CD14-positive monocyte (primary cell): ENCODE results near the gene HTR2B. TPM values are rescaled to one million over a fixed set of nuclear protein-coding genes. Genes with fewer than 3 reads are reported as not detected.

Experiments
- DNase-seq, 3 donors: peaks; one replicate each; pipeline ENCODE4 v3.0.0-alpha.2; 2011 to 2022
- H2AFZ ChIP-seq: 2 replicates; pipeline ENCODE4 v1.6.0; 2012; ENCODE audit warnings: mild to moderate bottlenecking, low read depth, low read length, inconsistent platforms; ENCODE audit not compliant: insufficient read depth, poor library complexity, severe bottlenecking
- H3K27ac ChIP-seq, 2 donors: 1 replicate in 1 of 2; 2 replicates in 1 of 2; pipeline ENCODE4 v1.5.1; 2012 to 2013; ENCODE audit warnings: low read length in 2 of 2, control low read depth in 1 of 2, inconsistent platforms in 1 of 2, low read depth in 1 of 2, mild to moderate bottlenecking in 1 of 2
- H3K27me3 ChIP-seq, 2 donors: one replicate each; pipeline versions ENCODE4 v1.6.0 to v1.6.1; 2011 to 2013; ENCODE audit warnings: low read length in 2 of 2; ENCODE audit not compliant: control insufficient read depth in 2 of 2, insufficient read depth in 2 of 2
- H3K36me3 ChIP-seq, 2 donors: replicated peaks in 1 of 2; 1 replicate in 1 of 2; 2 replicates in 1 of 2; pipeline versions ENCODE4 v1.5.1 to v1.6.1; 2012 to 2013; ENCODE audit warnings: low read length in 2 of 2, control low read depth in 1 of 2, inconsistent platforms in 1 of 2, mild to moderate bottlenecking in 1 of 2; ENCODE audit not compliant: insufficient read depth in 2 of 2, control insufficient read depth in 1 of 2
- H3K4me1 ChIP-seq, 2 donors: 1 replicate in 1 of 2; 2 replicates in 1 of 2; pipeline versions ENCODE4 v1.5.1 to v1.6.1; 2012 to 2013; ENCODE audit warnings: low read length in 2 of 2, control low read depth in 1 of 2, inconsistent platforms in 1 of 2, mild to moderate bottlenecking in 1 of 2, moderate library complexity in 1 of 2; ENCODE audit not compliant: insufficient read depth in 2 of 2, control insufficient read depth in 1 of 2
- H3K4me2 ChIP-seq: replicated peaks from 2 replicates; pipeline ENCODE3; 2012; ENCODE audit warnings: low read length, moderate library complexity, mild to moderate bottlenecking; ENCODE audit not compliant: poor library complexity, severe bottlenecking; ENCODE audit errors: extremely low read depth
- H3K4me3 ChIP-seq, 3 experiments: fragments of 200-600 bp in 1 of 3; sonication (generic) in 1 of 3; replicated peaks in 1 of 3; 1 replicate in 2 of 3; 2 replicates in 1 of 3; pipeline ENCODE4 v1.5.1; 2011 to 2013; ENCODE audit warnings: low read length in 3 of 3, mild to moderate bottlenecking in 3 of 3, control low read depth in 2 of 3, low read depth in 2 of 3, inconsistent platforms in 1 of 3, moderate library complexity in 1 of 3
- H3K79me2 ChIP-seq: 2 replicates; pipeline ENCODE4 v1.6.0; 2012; ENCODE audit warnings: mild to moderate bottlenecking, control low read depth, inconsistent platforms, low read length, moderate library complexity; ENCODE audit not compliant: insufficient read depth
- H3K9ac ChIP-seq: 2 replicates; pipeline ENCODE4 v1.6.0; 2017; ENCODE audit warnings: low read length, mild to moderate bottlenecking; ENCODE audit not compliant: insufficient read depth, poor library complexity, severe bottlenecking
- H3K9me3 ChIP-seq, 2 donors: replicated peaks in 1 of 2; 1 replicate in 1 of 2; 2 replicates in 1 of 2; pipeline versions ENCODE4 v1.5.1 to v1.6.1; 2012 to 2013; ENCODE audit warnings: low read length in 2 of 2, control low read depth in 1 of 2; ENCODE audit not compliant: control insufficient read depth in 1 of 2, insufficient read depth in 1 of 2
- H4K20me1 ChIP-seq: 2 replicates; pipeline ENCODE4 v1.6.0; 2012; ENCODE audit warnings: mild to moderate bottlenecking, low read length, control low read depth, moderate library complexity; ENCODE audit not compliant: insufficient read depth
- H3K27ac Mint-ChIP-seq, 7 donors: one replicate each; pipeline ENCODE4 v1.8.0; 2020; ENCODE audit warnings: mild to moderate bottlenecking in 7 of 7, mixed read lengths in 7 of 7, moderate library complexity in 6 of 7, inconsistent platforms in 2 of 7
- H3K27me3 Mint-ChIP-seq, 3 donors: one replicate each; pipeline ENCODE4 v1.8.0; 2021 to 2022; ENCODE audit warnings: low read depth in 3 of 3, mild to moderate bottlenecking in 3 of 3, mixed read lengths in 3 of 3, moderate library complexity in 3 of 3, inconsistent platforms in 1 of 3
- H3K36me3 Mint-ChIP-seq, 2 donors: one replicate each; pipeline ENCODE4 v1.8.0; 2020; ENCODE audit warnings: mixed read lengths in 2 of 2, inconsistent platforms in 1 of 2, mild to moderate bottlenecking in 1 of 2
- H3K4me1 Mint-ChIP-seq: one replicate; pipeline ENCODE4 v1.8.0; 2020; ENCODE audit warnings: mild to moderate bottlenecking, mixed read lengths
- H3K4me3 Mint-ChIP-seq, 2 donors: one replicate each; pipeline ENCODE4 v1.8.0; 2020; ENCODE audit warnings: mild to moderate bottlenecking in 2 of 2, mixed read lengths in 2 of 2, moderate library complexity in 1 of 2
- H3K9me3 Mint-ChIP-seq, 7 donors: one replicate each; pipeline ENCODE4 v1.8.0; 2020 to 2022; ENCODE audit warnings: mixed read lengths in 7 of 7, mild to moderate bottlenecking in 6 of 7, moderate library complexity in 6 of 7, inconsistent platforms in 2 of 7
- WGBS: methylation state at CpG from one replicate; pipeline ENCODE4 v1.1.5; 2013; ENCODE audit warnings: missing lambda C conversion rate; ENCODE audit not compliant: insufficient coverage; 5-methylcytosine and 5-hydroxymethylcytosine counted together
- intact Hi-C, 2 donors: fragments of 100-400 bp; cut with micrococcal nuclease; formaldehyde crosslinking; loops; one replicate each; pipeline versions ENCODE4 v1.15.0 to v1.15.1; 2023
- polyA plus RNA-seq, 3 donors: library from polyadenylated mRNA; depleted of rRNA in 1 of 3; unstranded in 2 of 3; stranded (reverse) in 1 of 3; fragments of 300-500 nt in 2 of 3; fragments of >200 nt in 1 of 3; fragmentation: Illumina TruSeq in 2 of 3; gene quantifications; 1 replicate in 2 of 3; 2 replicates in 1 of 3; pipeline ENCODE4 v1.2.3, GENCODE V29; 2012 to 2021
- TF ChIP-seq, protein P1 (sequence below): fragments of 200-600 bp; IDR thresholded peaks from one replicate; pipeline ENCODE4 v1.8.0; 2022; ENCODE audit warnings: antibody characterized with exemption, mild to moderate bottlenecking

The HTR2B gene
- polyA plus RNA-seq, 3 donors: not detected

GRCh38 chr2:231172025-231172424 is 47.2 kb upstream of the HTR2B start:
- H3K4me3 ChIP-seq: no peak overlapping the region
- peaks cover 3 to 8% of the 10 kb centered on the region in 2 donors for H3K4me1 ChIP-seq
- no peak overlapping the region for H3K27ac ChIP-seq
- no peaks in the 10 kb centered on the region for H3K27me3 ChIP-seq
- TF ChIP-seq, protein P1, sequence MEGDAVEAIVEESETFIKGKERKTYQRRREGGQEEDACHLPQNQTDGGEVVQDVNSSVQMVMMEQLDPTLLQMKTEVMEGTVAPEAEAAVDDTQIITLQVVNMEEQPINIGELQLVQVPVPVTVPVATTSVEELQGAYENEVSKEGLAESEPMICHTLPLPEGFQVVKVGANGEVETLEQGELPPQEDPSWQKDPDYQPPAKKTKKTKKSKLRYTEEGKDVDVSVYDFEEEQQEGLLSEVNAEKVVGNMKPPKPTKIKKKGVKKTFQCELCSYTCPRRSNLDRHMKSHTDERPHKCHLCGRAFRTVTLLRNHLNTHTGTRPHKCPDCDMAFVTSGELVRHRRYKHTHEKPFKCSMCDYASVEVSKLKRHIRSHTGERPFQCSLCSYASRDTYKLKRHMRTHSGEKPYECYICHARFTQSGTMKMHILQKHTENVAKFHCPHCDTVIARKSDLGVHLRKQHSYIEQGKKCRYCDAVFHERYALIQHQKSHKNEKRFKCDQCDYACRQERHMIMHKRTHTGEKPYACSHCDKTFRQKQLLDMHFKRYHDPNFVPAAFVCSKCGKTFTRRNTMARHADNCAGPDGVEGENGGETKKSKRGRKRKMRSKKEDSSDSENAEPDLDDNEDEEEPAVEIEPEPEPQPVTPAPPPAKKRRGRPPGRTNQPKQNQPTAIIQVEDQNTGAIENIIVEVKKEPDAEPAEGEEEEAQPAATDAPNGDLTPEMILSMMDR: no peak
- Mint-ChIP-seq H3K27ac (no peak overlapping the region), H3K36me3 (peaks cover 67 to 86% of the 10 kb centered on the region in 2 donors), H3K4me1 (peaks cover 9% of the 10 kb centered on the region), H3K27me3 (peaks cover 0 to 4% (median 0%) of the 10 kb centered on the region in 3 donors), H3K4me3 (no peak overlapping the region), H3K9me3 (peaks cover 0 to 3% (median 0%) of the 10 kb centered on the region in 7 donors)
- peak in 1 of 3 donors; percentile 43 for DNase-seq
- no peaks in the 10 kb centered on the region for H4K20me1 ChIP-seq
- H3K9ac ChIP-seq: no peak overlapping the region
- WGBS: 100% methylated on average over 3 of the region's 3 CpGs
- intact Hi-C loops: no loop called here
- no peaks in the 10 kb centered on the region for H3K79me2 ChIP-seq
- no peak overlapping the region for H3K4me2 ChIP-seq
- H3K36me3 ChIP-seq: peaks cover 59 to 92% of the 10 kb centered on the region in 2 donors
- H2AFZ ChIP-seq: no peak overlapping the region
- H3K9me3 ChIP-seq: no peaks in the 10 kb centered on the region

GRCh38 chr2:231170055-231170454 is 45.2 kb upstream of the HTR2B start:
- Mint-ChIP-seq H3K27ac (no peak overlapping the region), H3K36me3 (peaks cover 75 to 91% of the 10 kb centered on the region in 2 donors), H3K4me3 (no peak overlapping the region), H3K4me1 (peaks cover 9% of the 10 kb centered on the region), H3K27me3 (peaks cover 0 to 4% (median 0%) of the 10 kb centered on the region in 3 donors), H3K9me3 (no peaks in the 10 kb centered on the region)
- no peaks in the 10 kb centered on the region for H4K20me1 ChIP-seq
- H3K4me3 ChIP-seq: no peak overlapping the region
- H3K27ac ChIP-seq: no peak overlapping the region
- peaks cover 3 to 8% of the 10 kb centered on the region in 2 donors for H3K4me1 ChIP-seq
- intact Hi-C loops: no loop called here
- WGBS: no CpG with 5 or more reads among the region's 1 CpG
- TF ChIP-seq, protein P1: no peak
- H3K4me2 ChIP-seq: no peak overlapping the region
- no peak overlapping the region for H3K9ac ChIP-seq
- no peak for DNase-seq
- H3K36me3 ChIP-seq: peaks cover 77 to 100% of the 10 kb centered on the region in 2 donors
- H3K79me2 ChIP-seq: no peaks in the 10 kb centered on the region
- no peaks in the 10 kb centered on the region for H3K9me3 ChIP-seq
- H3K27me3 ChIP-seq: no peaks in the 10 kb centered on the region
- H2AFZ ChIP-seq: no peak overlapping the region
